Sciatic nerve (tissue), 2 donors: ENCODE measurements around the gene RAB8A. TPM values are rescaled to one million over a fixed set of nuclear protein-coding genes. Genes with fewer than 3 reads are reported as not detected.
"Not testable (repeated sequence)": the region's sequence is repeated elsewhere in the genome, so short reads cannot be mapped to it uniquely, and the experiment has no call there.

Experiments
- ATAC-seq: fragments of 200-7000 bp; cut with Tn5 transposase; one replicate; pipeline ENCODE4 v1.9.1; 2020; ENCODE audit warnings: mild to moderate bottlenecking, moderate library complexity
- DNase-seq: peaks from one replicate; pipeline ENCODE4 v3.0.0-alpha.2; 2020; ENCODE audit warnings: low spot score
- intact Hi-C: fragments of 100-400 bp; cut with DNase I; formaldehyde crosslinking; loops from one replicate; pipeline ENCODE4 v1.14.2; 2022
- total RNA-seq: library from RNA; stranded (reverse); fragmentation: NEBNext Ultra II Directional; extraction: Animal tissue kit (Norgen Biotek cat#: 25700); gene quantifications from one replicate; pipeline ENCODE4 v1.2.1, GENCODE V29; 2021
- donor health status: DM: no; HTN: no; CAD: no.
- donor health status: DM: no; HTN: no; CAD: no.

Gene RAB8A
- total RNA-seq, 1 donor from 2014 or later: 49.6 TPM

- ATAC-seq, DNase-seq, intact Hi-C loops: not testable (repeated sequence)
Observed at GRCh38 chr19:16099314-16099965, 12.2 kb upstream of the RAB8A start.

GRCh38 chr19:16100524-16100923, 11.2 kb upstream of the RAB8A start:
- no peak for ATAC-seq
- intact Hi-C loops: no loop called here
- DNase-seq: no peak

GRCh38 chr19:16104722-16105121, 7.0 kb upstream of the RAB8A start:
- ATAC-seq: no peak
- DNase-seq: no peak
- intact Hi-C loops: no loop called here

GRCh38 chr19:16106121-16106520, 5.6 kb upstream of the RAB8A start:
- DNase-seq (no peak), ATAC-seq (no peak)
- intact Hi-C loops: no loop called here

GRCh38 chr19:16111909-16112752, 442 bp downstream of the RAB8A start:
- ATAC-seq (peak; percentile 5), DNase-seq (no peak)
- intact Hi-C loops: loop anchor here (5.0 kb wide), 1 partner anchor 70 kb away; no protein-coding TSS in a partner anchor

GRCh38 chr19:16112778-16113177, 1.1 kb downstream of the RAB8A start:
- no peak for DNase-seq
- ATAC-seq: no peak
- intact Hi-C loops: loop anchor here (5.0 kb wide), 1 partner anchor 70 kb away; no protein-coding TSS in a partner anchor

GRCh38 chr19:16113727-16114126, 2.0 kb downstream of the RAB8A start:
- no peak for DNase-seq
- intact Hi-C loops: loop anchor here (5.0 kb wide), 1 partner anchor 69 kb away; no protein-coding TSS in a partner anchor
- no peak for ATAC-seq

GRCh38 chr19:16115301-16116039, 3.8 kb downstream of the RAB8A start:
- intact Hi-C loops: loop anchor here (5.0 kb wide), 1 partner anchor 43 kb away; no protein-coding TSS in a partner anchor
- ATAC-seq: no peak
- DNase-seq: no peak

- ATAC-seq (no peak), DNase-seq (no peak)
- intact Hi-C loops: loop anchor here (5.0 kb wide), 1 partner anchor 44 kb away; no protein-coding TSS in a partner anchor
Observed at GRCh38 chr19:16116067-16116466, 4.4 kb downstream of the RAB8A start.

- intact Hi-C loops: loop anchor here (5.0 kb wide), 1 partner anchor 45 kb away; no protein-coding TSS in a partner anchor
- ATAC-seq: no peak
- no peak for DNase-seq
Observed at GRCh38 chr19:16117594-16118033, 5.9 kb downstream of the RAB8A start.

GRCh38 chr19:16118489-16119033, 6.9 kb downstream of the RAB8A start:
- intact Hi-C loops: loop anchor here (5.0 kb wide), 1 partner anchor 46 kb away; no protein-coding TSS in a partner anchor
- DNase-seq (no peak), ATAC-seq (peak; percentile 56)

- DNase-seq, ATAC-seq: not testable (repeated sequence)
- intact Hi-C loops: loop anchor here (5.0 kb wide), 1 partner anchor 47 kb away; no protein-coding TSS in a partner anchor
Observed at GRCh38 chr19:16119075-16119857, 7.6 kb downstream of the RAB8A start.

GRCh38 chr19:16121141-16121540, 9.5 kb downstream of the RAB8A start:
- no peak for DNase-seq
- intact Hi-C loops: no loop called here

GRCh38 chr19:16121967-16122366, 10.3 kb downstream of the RAB8A start:
- ATAC-seq (no peak), DNase-seq (no peak)
- intact Hi-C loops: no loop called here

More at GRCh38 chr19:16121141-16121540, 9.5 kb downstream of the RAB8A start:
- ATAC-seq: no peak

GRCh38 chr19:16124953-16125352, 13.3 kb downstream of the RAB8A start:
- ATAC-seq (peak; percentile 19), DNase-seq (no peak)
- intact Hi-C loops: no loop called here

GRCh38 chr19:16125737-16126495, 14.2 kb downstream of the RAB8A start:
- DNase-seq (no peak), ATAC-seq (peak; percentile 38)
- intact Hi-C loops: no loop called here

- intact Hi-C loops: no loop called here
- no peak for ATAC-seq
- no peak for DNase-seq
Observed at GRCh38 chr19:16127080-16127479, 15.4 kb downstream of the RAB8A start.
